ENCODE measurements around the gene CHRNA4. TPM values are rescaled to one million over a fixed set of nuclear protein-coding genes. Genes with fewer than 3 reads are reported as not detected.
A peak's percentile ranks its signal among the peaks of the same experiment; 100 is the strongest.

CHRNA4 gene
- total and polyA plus RNA-seq, 9 of the 15 experiments (the other 6 are each of a cell fraction or from before 2014, with no cell fraction given), result not detected

GRCh38 chr20:63301671-63302070 is 59.5 kb downstream of the CHRNA4 start:
- H3K79me2 ChIP-seq (ENCODE audit: control insufficient read depth, insufficient read depth, low read length), result no peaks in the 10 kb centered on the region
- FAIRE-seq (no peak), DNase-seq (ENCODE audit: extremely low read depth in 1 of 4, low spot score in 3 of 4) (no peak), ATAC-seq (no peak)
- no peak overlapping the region for H3K27ac ChIP-seq (ENCODE audit: extremely low read depth, low read depth, low read length)
- H3K9ac ChIP-seq (ENCODE audit: insufficient read depth in 1 of 2, low read depth in 2 of 2, low read length in 2 of 2), result no peak overlapping the region
- ChIA-PET POLR2A (no interaction called here), CTCF (ENCODE audit: low intra/inter-chr PET ratio) (no interaction called here)
- H3K4me1 ChIP-seq (replicated peaks in 1 of 2; ENCODE audit: control insufficient read depth in 2 of 2, insufficient read depth in 2 of 2, low read length in 2 of 2), result peaks cover 0 to 9% of the 10 kb centered on the region in 2 experiments; a peak in 1 of 5 replicates
- no peak for TF ChIP-seq SRSF3 (IDR thresholded peaks at IDR 0.05; ENCODE audit: insufficient read depth, low read length)
- peak; percentile 93 for TF ChIP-seq ZNF507 (tag; conservative IDR thresholded peaks at IDR 0.05)
- TF ChIP-seq MAX (CRISPR knock-in tag; IDR thresholded peaks at IDR 0.05), result no peak
- H3K36me3 ChIP-seq (ENCODE audit: control insufficient read depth, insufficient read depth, low read length), result no peaks in the 10 kb centered on the region
- in situ Hi-C loops (cut with MboI) (no loop called here), intact Hi-C loops (cut with micrococcal nuclease) (no loop called here)
- no peak overlapping the region for H3K4me3 ChIP-seq
- no peak overlapping the region for H3K4me2 ChIP-seq (ENCODE audit: insufficient read depth, low read length)
- no TSS peak for BruUV-seq (replicated peaks)
- H4K20me1 ChIP-seq (replicated peaks; ENCODE audit: control insufficient read depth, insufficient read depth, low read length), result no peaks in the 10 kb centered on the region
- no peaks in the 10 kb centered on the region for H3K9me3 ChIP-seq (replicated peaks; ENCODE audit: control insufficient read depth, insufficient read depth, low read depth, low read length)
- H3K9me1 ChIP-seq (ENCODE audit: control insufficient read depth, insufficient read depth, low read length), result no peaks in the 10 kb centered on the region
- WGBS (ENCODE audit: insufficient coverage, low coverage, missing lambda C conversion rate), result 13% methylated on average over 1 of the region's 1 CpG
- peaks cover 0 to 24% of the 10 kb centered on the region in 2 experiments; a peak in 4 of 5 replicates for H3K27me3 ChIP-seq (ENCODE audit: control insufficient read depth in 2 of 2, insufficient read depth in 2 of 2, low read length in 2 of 2)
- no peak overlapping the region for H2AFZ ChIP-seq (ENCODE audit: low read depth, low read length)

DNA sequence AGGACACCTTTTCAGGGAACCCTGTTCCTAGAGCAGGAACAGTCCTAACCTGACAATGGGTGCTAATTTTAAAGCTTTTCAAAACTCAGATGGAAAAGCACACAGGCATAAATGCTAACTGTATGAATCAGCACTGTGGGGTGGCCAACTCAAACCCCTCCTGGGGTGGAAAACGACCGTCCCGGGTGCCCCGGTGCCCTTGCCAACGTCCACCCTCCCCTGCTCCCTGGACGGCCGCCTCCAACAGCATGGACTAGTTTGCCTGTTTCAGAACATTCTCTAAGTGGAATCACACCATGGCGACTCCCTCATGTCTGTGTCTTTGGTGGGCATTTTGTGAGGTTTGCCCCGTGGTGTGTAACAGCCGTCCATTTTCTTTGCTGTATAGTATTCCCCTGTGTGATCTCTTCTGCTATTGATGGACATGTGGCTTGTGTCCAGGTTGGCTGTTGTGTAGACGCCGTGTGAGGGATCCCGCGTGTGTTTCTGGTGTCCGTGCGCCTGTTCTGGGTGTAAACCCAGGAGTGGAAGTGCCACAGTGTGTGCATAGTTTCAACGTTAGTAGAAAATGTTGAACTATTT is 62.3 kb downstream of the CHRNA4 start:
- ATAC-seq, result no peak
- no peak overlapping the region for H3K4me3 ChIP-seq
- TF ChIP-seq ZC3H8 (IDR thresholded peaks at IDR 0.05), result no peak
- TF ChIP-seq RCOR1 (IDR thresholded peaks at IDR 0.05; ENCODE audit: borderline replicate concordance in 1 of 2, low read depth in 2 of 2, low read length in 2 of 2), result no peak
- peak; percentile 90 for TF ChIP-seq ZNF146 (CRISPR knock-in tag; IDR thresholded peaks at IDR 0.05; ENCODE audit: unreplicated experiment)
- WGBS (ENCODE audit: insufficient coverage, low coverage, missing lambda C conversion rate), result 4% methylated on average over 17 of the region's 17 CpGs
- peaks cover 12 to 38% of the 10 kb centered on the region in 2 experiments; a peak in 4 of 5 replicates for H3K27me3 ChIP-seq (ENCODE audit: control insufficient read depth in 2 of 2, insufficient read depth in 2 of 2, low read length in 2 of 2)
- FAIRE-seq, result no peak
- no peak for DNase-seq (ENCODE audit: extremely low read depth in 1 of 4, low spot score in 3 of 4)
- in situ Hi-C loops (cut with MboI), result no loop called here
- BruUV-seq (replicated peaks), result no TSS peak
- ChIA-PET POLR2A (interaction anchor here (0.6 to 0.7 kb wide), 2 partner anchors 9 to 14 kb away, joined by 3 read pairs; no protein-coding TSS in a partner anchor), CTCF (ENCODE audit: low intra/inter-chr PET ratio) (no interaction called here)
- H3K9me1 ChIP-seq (ENCODE audit: control insufficient read depth, insufficient read depth, low read length), result no peaks in the 10 kb centered on the region
- no peak overlapping the region for H3K4me2 ChIP-seq (ENCODE audit: insufficient read depth, low read length)
- no peaks in the 10 kb centered on the region for H3K9me3 ChIP-seq (replicated peaks; ENCODE audit: control insufficient read depth, insufficient read depth, low read depth, low read length)
- intact Hi-C loops (cut with micrococcal nuclease), result no loop called here
- H3K4me1 ChIP-seq (replicated peaks in 1 of 2; ENCODE audit: control insufficient read depth in 2 of 2, insufficient read depth in 2 of 2, low read length in 2 of 2), result peaks cover 0 to 33% of the 10 kb centered on the region in 2 experiments; a peak in 2 of 5 replicates
- H4K20me1 ChIP-seq (replicated peaks; ENCODE audit: control insufficient read depth, insufficient read depth, low read length), result 0 out of 2 replicates have a peak, but pooled peaks cover 12% of the 10 kb centered on the region
- H3K27ac ChIP-seq (ENCODE audit: extremely low read depth, low read depth, low read length), result no peak overlapping the region
- H2AFZ ChIP-seq (ENCODE audit: low read depth, low read length), result no peak overlapping the region
- no peaks in the 10 kb centered on the region for H3K79me2 ChIP-seq (ENCODE audit: control insufficient read depth, insufficient read depth, low read length)
- H3K36me3 ChIP-seq (ENCODE audit: control insufficient read depth, insufficient read depth, low read length), result no peaks in the 10 kb centered on the region
- H3K9ac ChIP-seq (ENCODE audit: insufficient read depth in 1 of 2, low read depth in 2 of 2, low read length in 2 of 2), result no peak overlapping the region

Measured in K562 (cell line).